ENCODE results near the gene USP49. TPM values are rescaled to one million over a fixed set of nuclear protein-coding genes. Genes with fewer than 3 reads are reported as not detected.

The USP49 gene
- total RNA-seq, 4 donors from 2014 or later = 2.3 to 7.9 (median 4.0) TPM

DNA sequence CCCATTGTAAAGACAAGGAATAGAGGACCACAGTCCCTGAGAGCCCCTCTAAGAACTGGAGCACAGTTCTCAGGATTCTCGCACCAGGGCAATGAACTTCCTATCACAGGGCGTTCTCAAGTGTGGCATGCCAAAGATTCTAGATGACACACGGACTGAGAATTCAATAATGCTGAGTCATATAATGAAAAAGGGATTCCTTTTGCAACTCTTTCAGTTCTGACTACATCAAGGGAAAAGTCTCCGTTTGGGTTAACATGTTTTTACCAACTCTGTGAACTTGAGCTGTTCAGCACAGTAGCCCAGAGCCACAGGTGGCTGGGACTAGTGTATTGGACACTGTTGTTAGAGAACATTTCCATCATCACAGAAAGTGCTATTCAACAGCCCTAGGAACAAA is 22.4 kb upstream of the USP49 start:
- in situ Hi-C loops (cut with MboI; ENCODE audit: low pct_ligation_motif_present in 1 of 4, low pct_unique_long_range_greater_than_20kb in 1 of 4, low sequenced_read_pairs in 3 of 4) (loop anchor here in 1 of 4 donors (25.0 kb wide), 2 partner anchors 130 to 295 kb away; partner anchors contain the start of genes FRS3, MRPS10, PRICKLE4 and TOMM6), intact Hi-C loops (cut with DNase I; ENCODE audit: low total_unique reads) (no loop called here)
- no peak for DNase-seq
- H3K9me3 ChIP-seq = no peaks in the 10 kb centered on the region
- H3K27ac ChIP-seq = no peak overlapping the region
- peaks cover 13 to 25% (median 20%) of the 10 kb centered on the region in 4 donors for H3K4me1 ChIP-seq
- no peaks in the 10 kb centered on the region for H3K27me3 ChIP-seq
- no peak overlapping the region for H3K4me3 ChIP-seq
- WGBS, 2 donors (ENCODE audit: low coverage in 1 of 2) = 59 to 65% methylated on average over 4 of the region's 4 CpGs
- TF ChIP-seq, protein P1, sequence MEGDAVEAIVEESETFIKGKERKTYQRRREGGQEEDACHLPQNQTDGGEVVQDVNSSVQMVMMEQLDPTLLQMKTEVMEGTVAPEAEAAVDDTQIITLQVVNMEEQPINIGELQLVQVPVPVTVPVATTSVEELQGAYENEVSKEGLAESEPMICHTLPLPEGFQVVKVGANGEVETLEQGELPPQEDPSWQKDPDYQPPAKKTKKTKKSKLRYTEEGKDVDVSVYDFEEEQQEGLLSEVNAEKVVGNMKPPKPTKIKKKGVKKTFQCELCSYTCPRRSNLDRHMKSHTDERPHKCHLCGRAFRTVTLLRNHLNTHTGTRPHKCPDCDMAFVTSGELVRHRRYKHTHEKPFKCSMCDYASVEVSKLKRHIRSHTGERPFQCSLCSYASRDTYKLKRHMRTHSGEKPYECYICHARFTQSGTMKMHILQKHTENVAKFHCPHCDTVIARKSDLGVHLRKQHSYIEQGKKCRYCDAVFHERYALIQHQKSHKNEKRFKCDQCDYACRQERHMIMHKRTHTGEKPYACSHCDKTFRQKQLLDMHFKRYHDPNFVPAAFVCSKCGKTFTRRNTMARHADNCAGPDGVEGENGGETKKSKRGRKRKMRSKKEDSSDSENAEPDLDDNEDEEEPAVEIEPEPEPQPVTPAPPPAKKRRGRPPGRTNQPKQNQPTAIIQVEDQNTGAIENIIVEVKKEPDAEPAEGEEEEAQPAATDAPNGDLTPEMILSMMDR (IDR thresholded peaks at IDR 0.05) = no peak
- TF ChIP-seq POLR2AphosphoS5 (IDR thresholded peaks at IDR 0.05) (no peak), EP300 (IDR thresholded peaks at IDR 0.05; ENCODE audit: low read depth) (no peak), POLR2A (IDR thresholded peaks at IDR 0.05) (no peak)
- peaks cover 0 to 18% (median 4%) of the 10 kb centered on the region in 4 donors for H3K36me3 ChIP-seq

DNA sequence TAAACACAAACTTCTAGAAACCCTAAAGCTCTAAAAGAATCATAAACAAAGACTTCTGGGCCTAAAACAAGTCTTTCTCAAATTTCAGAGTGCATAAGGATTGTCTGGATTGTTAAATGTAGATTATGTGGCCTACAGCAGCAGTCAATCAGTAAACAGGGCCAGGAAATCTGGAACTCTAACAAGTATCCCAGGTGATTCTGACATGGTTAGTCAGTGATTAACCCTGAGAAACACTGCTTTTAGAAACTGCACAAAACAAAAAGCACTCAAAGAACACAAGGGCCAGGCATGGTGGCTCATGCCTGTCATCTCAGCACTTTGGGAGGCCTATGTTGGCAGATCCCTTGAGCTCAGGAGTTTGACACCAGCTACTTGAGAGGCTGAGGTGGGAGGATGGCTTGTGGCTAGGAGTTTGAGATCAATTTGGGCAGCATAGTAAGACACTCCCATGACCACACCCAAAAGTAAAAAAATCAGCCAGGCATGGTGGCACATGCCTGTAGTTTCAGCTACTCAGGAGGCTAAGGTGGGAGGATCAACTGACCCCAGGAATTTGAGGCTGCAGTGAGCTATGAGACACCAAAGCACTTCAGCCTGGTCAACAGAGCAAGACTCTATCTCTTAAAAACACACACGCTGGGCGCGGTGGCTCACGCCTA is 19.8 kb upstream of the USP49 start:
- Histone ChIP-seq H3K27me3 (no peaks in the 10 kb centered on the region), H3K4me3 (no peak overlapping the region), H3K9me3 (no peaks in the 10 kb centered on the region), H3K36me3 (peaks cover 0 to 18% (median 4%) of the 10 kb centered on the region in 4 donors), H3K27ac (no peak overlapping the region), H3K4me1 (peaks cover 4 to 14% (median 9%) of the 10 kb centered on the region in 4 donors)
- in situ Hi-C loops (cut with MboI; ENCODE audit: low pct_ligation_motif_present in 1 of 4, low pct_unique_long_range_greater_than_20kb in 1 of 4, low sequenced_read_pairs in 3 of 4) (loop anchor here in 1 of 4 donors (25.0 kb wide), 2 partner anchors 128 to 297 kb away; partner anchors contain the start of genes FRS3, MRPS10, PRICKLE4 and TOMM6), intact Hi-C loops (cut with DNase I; ENCODE audit: low total_unique reads) (no loop called here)
- DNase-seq = no peak
- TF ChIP-seq POLR2A (IDR thresholded peaks at IDR 0.05) (no peak), POLR2AphosphoS5 (IDR thresholded peaks at IDR 0.05) (no peak), EP300 (IDR thresholded peaks at IDR 0.05; ENCODE audit: low read depth) (no peak)
- TF ChIP-seq, protein P1 (IDR thresholded peaks at IDR 0.05) = no peak
- WGBS, 2 donors (ENCODE audit: low coverage in 1 of 2) = 97% methylated on average over 4 of the region's 4 CpGs; no CpG with 5 or more reads in 1 of the 2 donors

DNA sequence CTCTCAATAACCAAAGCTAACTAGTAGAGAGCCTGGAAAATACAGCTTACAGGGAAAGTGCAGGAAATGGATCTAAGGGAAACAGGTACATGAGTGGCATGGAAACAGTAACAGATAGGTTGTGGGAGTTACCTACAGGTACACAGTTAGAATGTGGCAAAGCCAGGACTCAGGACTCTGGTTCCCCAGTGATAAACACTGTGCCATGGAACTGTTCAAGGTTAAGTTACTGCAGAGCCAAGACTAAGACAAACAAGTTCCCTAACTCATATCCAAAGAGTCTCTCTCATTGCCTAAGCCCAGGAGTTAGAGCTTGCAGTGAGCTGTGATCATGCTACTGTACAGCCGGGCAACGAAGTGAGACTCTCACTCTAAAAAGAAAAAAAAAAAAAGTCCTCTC is 19.2 kb upstream of the USP49 start:
- Histone ChIP-seq H3K4me1 (peaks cover 0 to 7% (median 3%) of the 10 kb centered on the region in 4 donors), H3K27ac (no peak overlapping the region), H3K27me3 (no peaks in the 10 kb centered on the region), H3K4me3 (no peak overlapping the region), H3K9me3 (no peaks in the 10 kb centered on the region), H3K36me3 (peaks cover 0 to 18% (median 4%) of the 10 kb centered on the region in 4 donors)
- in situ Hi-C loops (cut with MboI; ENCODE audit: low pct_ligation_motif_present in 1 of 4, low pct_unique_long_range_greater_than_20kb in 1 of 4, low sequenced_read_pairs in 3 of 4) = loop anchor here in 1 of 4 donors (25.0 kb wide), 2 partner anchors 127 to 298 kb away; partner anchors contain the start of genes FRS3, MRPS10, PRICKLE4 and TOMM6
- no peak for TF ChIP-seq POLR2AphosphoS5 (IDR thresholded peaks at IDR 0.05)
- no peak for TF ChIP-seq POLR2A (IDR thresholded peaks at IDR 0.05)
- no peak for TF ChIP-seq EP300 (IDR thresholded peaks at IDR 0.05; ENCODE audit: low read depth)
- TF ChIP-seq, protein P1 (IDR thresholded peaks at IDR 0.05) = no peak
- no peak for DNase-seq
- intact Hi-C loops (cut with DNase I; ENCODE audit: low total_unique reads) = no loop called here
- WGBS, 2 donors (ENCODE audit: low coverage in 1 of 2) = 80 to 88% methylated on average over 2 of the region's 2 CpGs

DNA sequence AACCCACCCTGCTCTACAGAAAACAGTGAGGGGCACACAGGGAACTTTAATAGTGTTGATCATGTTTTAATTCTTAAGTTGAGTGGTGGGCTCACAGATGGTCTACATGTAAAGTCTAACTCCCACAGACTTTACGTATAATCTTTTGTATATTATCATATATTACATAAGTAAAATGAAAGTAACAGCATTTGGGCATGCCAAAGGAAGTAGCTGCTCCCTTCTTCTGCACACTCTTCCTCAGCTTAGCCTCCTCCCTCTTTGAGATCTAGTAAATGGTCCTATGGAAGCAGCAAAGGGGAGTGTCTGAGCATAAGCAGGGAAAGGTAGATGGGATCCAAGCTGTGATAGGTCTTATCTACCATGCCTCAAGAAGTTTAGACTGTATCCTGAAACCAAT is 14.6 kb upstream of the USP49 start:
- in situ Hi-C loops (cut with MboI; ENCODE audit: low pct_ligation_motif_present in 1 of 4, low pct_unique_long_range_greater_than_20kb in 1 of 4, low sequenced_read_pairs in 3 of 4) = loop anchor here in 1 of 4 donors (25.0 kb wide), 2 partner anchors 122 to 303 kb away; partner anchors contain the start of genes FRS3, MRPS10, PRICKLE4 and TOMM6
- DNase-seq = no peak
- intact Hi-C loops (cut with DNase I; ENCODE audit: low total_unique reads) = no loop called here
- TF ChIP-seq, protein P1 (IDR thresholded peaks at IDR 0.05) = no peak
- TF ChIP-seq POLR2AphosphoS5 (IDR thresholded peaks at IDR 0.05) = no peak
- TF ChIP-seq EP300 (IDR thresholded peaks at IDR 0.05; ENCODE audit: low read depth) = no peak
- no peak for TF ChIP-seq POLR2A (IDR thresholded peaks at IDR 0.05)
- WGBS, 2 donors (ENCODE audit: low coverage in 1 of 2) = 97 to 100% methylated on average over 1 of the region's 1 CpG
- Histone ChIP-seq H3K9me3 (no peaks in the 10 kb centered on the region), H3K4me3 (no peak overlapping the region), H3K4me1 (no peaks in the 10 kb centered on the region), H3K36me3 (peaks cover 0 to 45% (median 12%) of the 10 kb centered on the region in 4 donors), H3K27ac (no peak overlapping the region), H3K27me3 (no peaks in the 10 kb centered on the region)

Measured in transverse colon (tissue), 4 donors.